PC-3 (cell line): ENCODE measurements around the gene C1QTNF3.

Experiments used
- CTCF ChIP-seq: fragments of 300-600 bp; sonication (generic); conservative IDR thresholded peaks from 2 replicates; pipeline ENCODE4 v1.5.1; 2017; ENCODE audit warnings: antibody characterized with exemption, low read depth, mild to moderate bottlenecking, low read length
- EZH2 ChIP-seq: fragments of 300-600 bp; sonication (generic); IDR thresholded peaks from one replicate; pipeline ENCODE4 v1.6.1; 2017; ENCODE audit warnings: antibody characterized with exemption, mild to moderate bottlenecking, low read length; ENCODE audit not compliant: unreplicated experiment

GRCh38 chr5:34047774-34048572, 5.0 kb upstream of the C1QTNF3 start:
- TF ChIP-seq CTCF: no peak
- TF ChIP-seq EZH2: no peak
